B cell (primary cell): Measurements from ENCODE around the gene HPS3. TPM values are rescaled to one million over a fixed set of nuclear protein-coding genes. Genes with fewer than 3 reads are reported as not detected.

Source experiments
- ATAC-seq: fragments of 200-7000 bp; cut with Tn5 transposase; one replicate; pipeline ENCODE4 v1.10.0; 2021; ENCODE audit warnings: low read depth, mild to moderate bottlenecking, moderate number of reproducible peaks, moderate library complexity
- CTCF ChIA-PET: fragments of 350-600 bp; sonication (Branson Sonifier 250); formaldehyde crosslinking; loops from one replicate; lab custom pipeline; 2021; ENCODE audit warnings: antibody characterized with exemption, inconsistent platforms; lab: Charles Lee
- POLR2A ChIA-PET: fragments of 350-600 bp; sonication (Branson Sonifier 250); formaldehyde crosslinking; loops from one replicate; lab custom pipeline; 2021; ENCODE audit warnings: antibody characterized with exemption; lab: Charles Lee
- DNase-seq: peaks from one replicate; pipeline ENCODE4 v3.0.0; 2013
- H2AFZ ChIP-seq: 2 replicates; pipeline ENCODE4 v1.6.1; 2012; ENCODE audit warnings: mild to moderate bottlenecking, low read depth, low read length; ENCODE audit not compliant: insufficient read depth, poor library complexity, severe bottlenecking
- H3K27ac ChIP-seq, 2 donors: 1 replicate in 1 of 2; 2 replicates in 1 of 2; pipeline ENCODE4 v1.5.1; 2012 to 2013; ENCODE audit warnings: low read length in 2 of 2, mild to moderate bottlenecking in 2 of 2, moderate library complexity in 1 of 2
- H3K27me3 ChIP-seq, 4 experiments: fragments of 200-600 bp in 1 of 4; sonication (generic) in 1 of 4; replicated peaks in 1 of 4; 1 replicate in 2 of 4; 2 replicates in 2 of 4; pipeline versions ENCODE4 v1.6.1 to v1.7.0; 2013 to 2016; ENCODE audit warnings: low read length in 3 of 4, mild to moderate bottlenecking in 2 of 4, mixed read lengths in 1 of 4, moderate library complexity in 1 of 4; ENCODE audit not compliant: insufficient read depth in 4 of 4, control insufficient read depth in 3 of 4; ENCODE audit errors: control extremely low read depth in 1 of 4
- H3K36me3 ChIP-seq, 2 experiments: replicated peaks in 1 of 2; 1 replicate in 1 of 2; 2 replicates in 1 of 2; pipeline versions ENCODE4 v1.6.1 to v1.7.1; 2013; ENCODE audit warnings: low read length in 1 of 2; ENCODE audit not compliant: insufficient read depth in 2 of 2, control insufficient read depth in 1 of 2; ENCODE audit errors: control extremely low read depth in 1 of 2, extremely low read depth in 1 of 2
- H3K4me1 ChIP-seq, 2 donors: fragments of 200-600 bp in 1 of 2; sonication (generic) in 1 of 2; 1 replicate in 1 of 2; 2 replicates in 1 of 2; pipeline versions ENCODE4 v1.5.1 to v1.6.1; 2013 to 2017; ENCODE audit warnings: low read length in 2 of 2; ENCODE audit not compliant: control insufficient read depth in 2 of 2, insufficient read depth in 2 of 2
- H3K4me2 ChIP-seq: replicated peaks from 2 replicates; pipeline ENCODE3; 2012; ENCODE audit warnings: mild to moderate bottlenecking, low read depth, low read length; ENCODE audit not compliant: poor library complexity, severe bottlenecking
- H3K4me3 ChIP-seq, 5 experiments: fragments of 200-600 bp in 1 of 5; sonication (generic) in 1 of 5; 1 replicate in 3 of 5; 2 replicates in 2 of 5; pipeline versions ENCODE4 v1.5.1 to v1.7.0; 2011 to 2016; ENCODE audit warnings: low read length in 4 of 5, mild to moderate bottlenecking in 4 of 5, low read depth in 2 of 5, control low read depth in 1 of 5, moderate library complexity in 1 of 5; ENCODE audit not compliant: insufficient read depth in 1 of 5; ENCODE audit errors: control extremely low read depth in 1 of 5, extremely low read depth in 1 of 5
- H3K79me2 ChIP-seq: fragments of 200-600 bp; sonication (generic); one replicate; pipeline ENCODE4 v1.6.0; 2016; ENCODE audit warnings: low read length; ENCODE audit not compliant: control insufficient read depth, insufficient read depth
- H3K9ac ChIP-seq: fragments of 200-600 bp; sonication (generic); 2 replicates; pipeline ENCODE4 v1.6.1; 2017; ENCODE audit warnings: mild to moderate bottlenecking, low read length, moderate library complexity
- H3K9me3 ChIP-seq, 3 donors: one replicate each; pipeline versions ENCODE4 v1.6.1 to v1.7.1; 2013; ENCODE audit warnings: low read length in 2 of 3; ENCODE audit not compliant: control insufficient read depth in 2 of 3, insufficient read depth in 1 of 3; ENCODE audit errors: control extremely low read depth in 1 of 3
- H4K20me1 ChIP-seq: 2 replicates; pipeline ENCODE4 v1.6.0; 2012; ENCODE audit warnings: mild to moderate bottlenecking, low read length; ENCODE audit not compliant: insufficient read depth, control insufficient read depth, poor library complexity, severe bottlenecking
- H3K27ac Mint-ChIP-seq: one replicate; pipeline ENCODE4 v1.8.0; 2021; ENCODE audit warnings: mixed read lengths
- H3K27me3 Mint-ChIP-seq: one replicate; pipeline ENCODE4 v1.8.0; 2021; ENCODE audit warnings: mixed read lengths
- H3K4me1 Mint-ChIP-seq: one replicate; pipeline ENCODE4 v1.8.0; 2021; ENCODE audit warnings: mixed read lengths
- H3K4me3 Mint-ChIP-seq: one replicate; pipeline ENCODE4 v1.8.0; 2021; ENCODE audit warnings: mixed read lengths
- H3K9me3 Mint-ChIP-seq: one replicate; pipeline ENCODE4 v1.8.0; 2022; ENCODE audit warnings: mixed read lengths; ENCODE audit not compliant: insufficient read depth
- CTCF ChIP-seq: fragments of 200-600 bp; IDR thresholded peaks from one replicate; pipeline ENCODE4 v1.8.0; 2022; ENCODE audit warnings: antibody characterized with exemption, mild to moderate bottlenecking
- EZH2 ChIP-seq: IDR thresholded peaks from 2 replicates; pipeline ENCODE4 v1.6.1; 2012; ENCODE audit warnings: borderline replicate concordance, low read depth, mild to moderate bottlenecking, moderate library complexity, low read length; ENCODE audit not compliant: insufficient read depth, poor library complexity, severe bottlenecking
- WGBS: methylation state at CpG from one replicate; pipeline ENCODE4 v1.1.5; 2013; ENCODE audit warnings: missing lambda C conversion rate; ENCODE audit not compliant: insufficient coverage; 5-methylcytosine and 5-hydroxymethylcytosine counted together
- intact Hi-C: fragments of 100-400 bp; cut with micrococcal nuclease; formaldehyde crosslinking; loops from one replicate; pipeline ENCODE4 v1.10.0; 2022
- polyA plus RNA-seq: library from polyadenylated mRNA; depleted of rRNA; stranded (reverse); fragments of >200 nt; gene quantifications from 2 replicates; pipeline ENCODE4 v1.2.3, GENCODE V29; 2012
- total RNA-seq, 2 donors: library from RNA; stranded (reverse); fragments of 120-200 nt in 1 of 2; gene quantifications; 1 replicate in 1 of 2; 2 replicates in 1 of 2; pipeline versions ENCODE4 v1.2.3 to v1.2.4, GENCODE V29; 2013 to 2022

HPS3 gene
- total and polyA plus RNA-seq, 2 donors (not counting 1 experiment from before 2014, with no cell fraction given) = 28.9 to 48.1 TPM

- Mint-ChIP-seq H3K27ac (no peak overlapping the region), H3K4me1 (peaks cover 17% of the 10 kb centered on the region), H3K9me3 (no peaks in the 10 kb centered on the region), H3K4me3 (no peak overlapping the region), H3K27me3 (no peaks in the 10 kb centered on the region)
- no peak overlapping the region for H2AFZ ChIP-seq
- no peaks in the 10 kb centered on the region for H3K79me2 ChIP-seq
- no peaks in the 10 kb centered on the region for H3K9me3 ChIP-seq
- H3K4me3 ChIP-seq = no peak overlapping the region
- DNase-seq = no peak
- no peaks in the 10 kb centered on the region for H3K27me3 ChIP-seq
- TF ChIP-seq CTCF (no peak), EZH2 (no peak)
- no peak overlapping the region for H3K4me2 ChIP-seq
- no peak overlapping the region for H3K27ac ChIP-seq
- ChIA-PET CTCF (no interaction called here), POLR2A (no interaction called here)
- H3K4me1 ChIP-seq = peaks cover 14 to 15% of the 10 kb centered on the region in 2 donors
- no peak for ATAC-seq
- H3K9ac ChIP-seq = no peak overlapping the region
- intact Hi-C loops = no loop called here
- no peaks in the 10 kb centered on the region for H4K20me1 ChIP-seq
- H3K36me3 ChIP-seq = no peaks in the 10 kb centered on the region
- WGBS = 45% methylated on average over 1 of the region's 4 CpGs
These were observed 70.0 kb downstream of the HPS3 start for GRCh38 chr3:149199474-149199873.

DNA sequence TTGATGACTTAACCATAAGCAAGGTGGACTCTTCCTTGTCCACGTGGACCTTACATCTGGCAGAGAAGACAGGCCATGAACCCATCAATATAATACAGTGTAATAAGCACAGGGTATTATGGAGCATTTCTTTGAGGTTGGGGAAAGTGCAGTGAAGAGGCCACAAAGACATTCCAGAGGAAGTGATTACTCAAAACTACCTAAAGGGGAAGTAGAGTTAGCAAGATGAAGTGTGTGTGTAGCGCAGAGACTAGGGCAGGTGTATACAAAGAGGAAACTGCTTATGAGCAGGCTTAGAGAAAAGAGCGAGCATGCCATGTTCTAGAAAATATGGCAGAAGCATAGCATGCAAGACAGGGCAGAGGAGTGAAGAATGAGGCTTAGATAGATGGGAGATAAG is 74.3 kb downstream of the HPS3 start:
- no peak overlapping the region for H3K9ac ChIP-seq
- H3K79me2 ChIP-seq = no peaks in the 10 kb centered on the region
- peak overlapping the region in 1 of 5 experiments; percentile 4 for H3K4me3 ChIP-seq
- peak overlapping the region; percentile 9 to 25 for H3K27ac ChIP-seq
- CTCF ChIA-PET = interaction anchor here (1.3 to 1.5 kb wide), 2 partner anchors 72 to 83 kb away, joined by 4 to 6 read pairs; no protein-coding TSS in a partner anchor
- peaks cover 16 to 17% of the 10 kb centered on the region in 2 donors for H3K4me1 ChIP-seq
- ATAC-seq = peak; percentile 94
- Mint-ChIP-seq H3K4me3 (peak overlapping the region; percentile 3), H3K27me3 (no peaks in the 10 kb centered on the region), H3K4me1 (peaks cover 21% of the 10 kb centered on the region), H3K27ac (peak overlapping the region; percentile 46), H3K9me3 (no peaks in the 10 kb centered on the region)
- WGBS = 0% methylated on average over 2 of the region's 3 CpGs
- intact Hi-C loops = loop anchor here (2.0 kb wide), 2 partner anchors 39 to 69 kb away; no protein-coding TSS in a partner anchor
- H2AFZ ChIP-seq = peak overlapping the region; percentile 56
- H3K27me3 ChIP-seq = no peaks in the 10 kb centered on the region
- peak; percentile 75 for DNase-seq
- peak overlapping the region; percentile 49 for H3K4me2 ChIP-seq
- TF ChIP-seq CTCF (no peak), EZH2 (no peak)
- H4K20me1 ChIP-seq = no peaks in the 10 kb centered on the region
- H3K9me3 ChIP-seq = no peaks in the 10 kb centered on the region
- POLR2A ChIA-PET = no interaction called here
- no peaks in the 10 kb centered on the region for H3K36me3 ChIP-seq
